ENCODE results near the gene GPR37L1.

DNA sequence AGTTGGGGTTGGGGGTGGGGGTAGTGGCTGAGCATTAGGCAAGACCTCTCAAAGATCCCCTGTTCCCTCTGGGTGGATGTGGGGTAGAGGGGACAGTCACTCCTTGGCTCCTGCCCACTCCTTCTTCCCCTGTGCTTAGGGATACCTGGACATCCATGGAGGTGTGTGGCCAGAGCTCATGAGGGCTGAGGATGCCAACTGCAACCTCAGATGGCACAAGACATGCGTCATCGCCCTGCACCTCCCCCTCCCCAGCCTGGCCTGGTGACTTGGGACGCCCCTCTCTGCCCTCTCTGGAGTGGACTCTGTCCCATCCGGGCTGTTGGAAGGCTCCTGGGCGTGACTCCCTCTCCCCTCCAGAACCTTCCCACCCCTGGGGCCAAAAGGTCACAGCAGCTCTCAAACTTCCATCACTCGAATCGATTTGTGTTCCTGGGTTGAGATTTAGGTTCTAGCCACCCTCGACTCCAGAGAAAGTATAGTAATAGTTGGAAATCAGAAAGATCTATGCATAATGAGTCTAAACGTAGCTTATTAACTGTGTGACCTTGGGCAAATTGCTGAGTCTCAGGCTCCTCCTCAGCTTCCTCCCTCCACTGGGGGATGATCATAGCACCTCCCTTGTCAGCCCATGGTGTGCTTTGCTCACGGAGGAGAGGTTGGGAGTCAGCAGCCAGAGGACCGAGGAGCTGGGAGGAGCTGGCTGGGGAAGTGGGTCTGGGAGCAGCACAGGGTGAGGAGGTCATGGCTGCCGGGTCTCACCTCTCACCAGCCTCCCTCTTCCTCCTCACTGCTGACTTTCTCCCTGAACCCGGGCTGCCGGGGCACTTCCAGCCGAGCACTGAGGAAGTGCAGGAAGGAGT is 39.9 kb downstream of the GPR37L1 start:
- TF ChIP-seq POLR2A (IDR thresholded peaks at IDR 0.05) (no peak), EP300 (IDR thresholded peaks at IDR 0.05) (no peak)
- TF ChIP-seq, protein P1, sequence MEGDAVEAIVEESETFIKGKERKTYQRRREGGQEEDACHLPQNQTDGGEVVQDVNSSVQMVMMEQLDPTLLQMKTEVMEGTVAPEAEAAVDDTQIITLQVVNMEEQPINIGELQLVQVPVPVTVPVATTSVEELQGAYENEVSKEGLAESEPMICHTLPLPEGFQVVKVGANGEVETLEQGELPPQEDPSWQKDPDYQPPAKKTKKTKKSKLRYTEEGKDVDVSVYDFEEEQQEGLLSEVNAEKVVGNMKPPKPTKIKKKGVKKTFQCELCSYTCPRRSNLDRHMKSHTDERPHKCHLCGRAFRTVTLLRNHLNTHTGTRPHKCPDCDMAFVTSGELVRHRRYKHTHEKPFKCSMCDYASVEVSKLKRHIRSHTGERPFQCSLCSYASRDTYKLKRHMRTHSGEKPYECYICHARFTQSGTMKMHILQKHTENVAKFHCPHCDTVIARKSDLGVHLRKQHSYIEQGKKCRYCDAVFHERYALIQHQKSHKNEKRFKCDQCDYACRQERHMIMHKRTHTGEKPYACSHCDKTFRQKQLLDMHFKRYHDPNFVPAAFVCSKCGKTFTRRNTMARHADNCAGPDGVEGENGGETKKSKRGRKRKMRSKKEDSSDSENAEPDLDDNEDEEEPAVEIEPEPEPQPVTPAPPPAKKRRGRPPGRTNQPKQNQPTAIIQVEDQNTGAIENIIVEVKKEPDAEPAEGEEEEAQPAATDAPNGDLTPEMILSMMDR (IDR thresholded peaks at IDR 0.05): no peak
